Stimulated activated naive CD4-positive, alpha-beta T cell treated with Interleukin-2 at 50 U/mL for 16 hours (primary cell): ENCODE results near the gene NMD3.
A peak's percentile ranks its signal among the peaks of the same experiment; 100 is the strongest.
"Not testable (repeated sequence)": the region's sequence is repeated elsewhere in the genome, so short reads cannot be mapped to it uniquely, and the experiment has no call there.

Experiments used
- DNase-seq: peaks from one replicate; lab custom pipeline; 2025; lab: John Stamatoyannopoulos, UW

Gene NMD3

DNA sequence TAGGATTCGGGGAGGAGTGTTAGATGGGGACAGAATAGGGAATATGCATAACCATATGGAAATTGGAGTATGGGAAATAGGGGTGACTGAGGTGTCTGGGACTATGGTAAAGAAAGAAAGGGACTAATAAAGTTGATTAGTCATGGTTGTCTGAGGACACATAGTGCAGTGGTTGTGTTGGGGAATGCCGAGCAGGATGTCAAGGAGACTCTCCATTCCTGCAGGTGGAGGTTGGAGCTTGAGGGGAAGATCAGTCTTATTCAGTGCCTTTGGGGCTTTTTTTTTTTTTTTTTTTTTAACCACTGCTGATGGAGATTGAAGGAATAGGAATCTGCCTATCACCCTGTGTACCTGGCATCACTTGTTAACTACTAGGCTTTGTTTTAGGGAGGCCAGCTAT is 10.8 kb downstream of the NMD3 start:
- DNase-seq = no peak

DNA sequence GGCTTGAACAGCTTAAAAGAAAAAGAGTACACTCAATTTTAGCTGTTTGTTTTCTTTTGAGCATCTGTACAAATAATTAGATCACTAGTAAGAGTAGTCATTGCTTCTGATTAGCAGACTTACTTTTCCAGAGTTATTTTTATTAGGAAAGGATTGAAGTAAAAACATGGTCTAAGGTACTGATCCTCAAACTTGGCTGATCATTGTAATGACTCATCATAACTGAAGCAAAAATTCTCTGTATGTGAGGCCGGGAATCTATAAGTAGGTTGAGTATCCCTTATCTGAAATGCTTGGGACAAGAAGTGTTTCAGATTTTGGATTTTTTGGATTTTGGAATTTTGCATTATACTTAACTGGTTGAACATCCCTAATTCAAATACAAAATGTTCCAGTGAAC is 12.4 kb downstream of the NMD3 start:
- DNase-seq = no peak

DNA sequence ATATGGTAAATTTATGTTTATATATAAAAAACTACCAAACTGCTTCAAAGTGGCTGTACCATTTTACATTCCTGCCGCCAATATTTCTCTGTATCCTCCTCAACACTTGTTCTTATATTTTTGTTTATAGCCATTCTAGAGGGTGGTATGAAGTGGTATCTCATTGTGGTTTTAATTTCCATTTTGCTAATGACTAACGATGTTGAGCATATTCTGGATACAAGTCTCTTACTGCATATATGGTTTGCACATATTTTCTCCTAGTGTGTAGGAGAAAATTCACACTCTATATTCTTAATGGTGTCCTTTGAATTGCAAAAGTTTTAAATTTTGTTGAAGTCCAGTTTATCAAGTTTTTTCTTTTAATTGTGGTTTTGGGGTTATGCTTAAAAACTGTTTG is 15.1 kb downstream of the NMD3 start:
- no peak for DNase-seq

DNA sequence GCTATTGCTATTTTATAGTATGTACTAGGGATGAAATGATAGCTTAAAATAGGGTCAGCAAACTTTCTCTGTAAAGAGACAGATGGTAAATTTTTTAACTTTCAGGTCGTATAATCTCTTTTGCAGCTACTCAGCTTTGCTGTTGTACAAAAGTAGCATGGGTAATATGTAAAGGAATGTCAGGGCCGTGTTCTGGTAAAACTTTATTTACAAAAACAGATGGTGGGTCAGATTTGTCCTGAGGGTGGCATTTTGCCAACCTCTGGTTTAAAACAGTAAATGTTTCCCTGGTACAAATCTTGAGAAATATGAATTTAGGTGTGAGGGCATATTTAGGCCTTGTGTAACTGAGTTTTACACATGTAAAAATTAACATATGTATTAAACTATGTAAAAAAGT is 18.6 kb downstream of the NMD3 start:
- DNase-seq = no peak

DNA sequence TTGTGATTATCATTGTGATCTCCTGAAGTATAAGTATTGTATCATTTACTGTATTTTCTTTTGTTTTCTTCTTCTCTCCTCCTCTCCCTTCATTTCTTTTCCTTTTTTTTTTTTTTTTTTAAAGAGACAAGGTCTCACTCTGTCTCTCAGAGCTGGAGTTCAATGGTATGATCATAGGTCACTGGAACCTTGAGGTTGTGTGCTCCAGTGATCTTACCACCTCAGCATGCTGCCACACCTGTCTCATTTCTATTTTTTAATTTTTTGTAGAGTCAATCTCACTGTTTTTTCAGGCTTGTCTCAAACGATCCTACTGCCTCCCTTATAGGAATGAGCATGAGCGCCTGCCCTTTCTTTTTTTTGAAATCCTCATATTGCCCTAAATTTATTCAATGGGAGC is 23.4 kb downstream of the NMD3 start:
- no peak for DNase-seq

DNA sequence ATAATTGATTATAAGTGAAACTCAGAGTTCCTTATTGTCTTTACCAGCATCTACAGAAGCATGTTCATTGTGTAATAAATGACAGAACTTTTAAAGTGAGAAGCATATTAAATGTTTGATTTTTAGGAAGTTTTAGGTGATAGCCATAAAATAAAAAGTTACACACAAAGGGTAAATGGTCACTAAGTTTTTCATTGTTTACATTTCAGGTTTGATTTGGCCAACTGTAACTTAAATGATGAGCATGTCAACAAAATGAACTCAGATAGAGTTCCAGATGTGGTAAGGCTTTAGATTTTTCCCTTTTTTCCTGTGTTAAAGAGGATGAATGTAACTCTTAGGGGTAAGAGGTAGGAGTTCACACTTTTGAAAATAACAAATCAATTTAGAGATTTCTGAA is 25.9 kb downstream of the NMD3 start:
- no peak for DNase-seq

DNA sequence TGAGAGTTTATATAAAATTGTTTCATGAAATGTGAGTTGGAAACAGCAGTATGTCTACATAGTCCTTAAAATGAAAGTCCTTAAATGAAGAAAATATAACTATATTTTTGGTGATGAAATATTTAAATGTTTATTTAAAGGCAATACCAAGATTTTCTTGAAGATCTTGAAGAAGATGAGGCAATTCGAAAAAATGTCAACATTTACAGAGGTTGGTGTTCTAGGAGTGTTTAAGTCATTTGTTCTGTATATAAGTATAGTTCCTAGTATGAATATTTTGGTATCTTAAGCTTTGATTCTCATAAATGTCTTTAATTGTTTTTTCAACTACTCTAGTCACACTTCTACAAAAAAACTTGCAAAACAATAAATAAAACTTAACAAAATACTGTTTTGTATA is 29.0 kb downstream of the NMD3 start:
- DNase-seq = no peak

DNA sequence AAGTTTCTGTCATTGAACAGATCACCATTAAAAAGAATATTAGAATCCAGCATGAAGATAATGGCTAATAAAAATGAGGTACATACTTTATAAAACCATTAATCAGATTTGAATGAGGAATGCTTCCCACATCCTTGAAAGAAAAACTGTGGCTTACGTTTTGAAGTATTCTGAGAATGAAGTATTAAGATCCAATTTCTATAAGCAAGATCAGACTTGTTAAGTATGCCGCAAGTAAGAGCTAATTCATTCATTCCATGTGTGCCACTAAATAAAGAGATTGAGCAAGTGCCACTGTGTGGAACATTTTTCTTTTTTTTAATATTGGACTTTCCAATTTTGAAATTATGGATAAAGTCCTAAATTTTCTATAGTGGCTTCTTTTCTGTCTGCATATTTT is 30.6 kb downstream of the NMD3 start:
- no peak for DNase-seq

DNA sequence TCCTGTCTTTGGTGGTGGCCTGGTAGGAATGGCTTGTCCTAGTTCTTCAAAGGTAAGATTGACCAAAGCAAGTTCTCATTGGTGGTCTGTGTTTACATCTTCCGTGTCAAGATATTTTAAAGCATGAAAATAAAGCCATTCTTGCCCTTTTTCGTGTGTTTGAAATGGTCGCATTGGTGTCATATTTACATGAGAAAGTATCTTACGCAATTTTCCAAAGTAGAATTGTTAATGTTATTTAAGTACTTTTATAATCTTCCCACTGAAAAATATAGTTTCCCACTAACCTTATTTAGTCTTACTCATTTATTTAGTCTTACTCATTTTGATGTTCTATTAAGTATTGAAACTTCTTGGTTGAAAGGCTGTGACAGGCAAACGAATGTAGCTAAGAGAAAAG is 31.0 kb downstream of the NMD3 start:
- no peak for DNase-seq

DNA sequence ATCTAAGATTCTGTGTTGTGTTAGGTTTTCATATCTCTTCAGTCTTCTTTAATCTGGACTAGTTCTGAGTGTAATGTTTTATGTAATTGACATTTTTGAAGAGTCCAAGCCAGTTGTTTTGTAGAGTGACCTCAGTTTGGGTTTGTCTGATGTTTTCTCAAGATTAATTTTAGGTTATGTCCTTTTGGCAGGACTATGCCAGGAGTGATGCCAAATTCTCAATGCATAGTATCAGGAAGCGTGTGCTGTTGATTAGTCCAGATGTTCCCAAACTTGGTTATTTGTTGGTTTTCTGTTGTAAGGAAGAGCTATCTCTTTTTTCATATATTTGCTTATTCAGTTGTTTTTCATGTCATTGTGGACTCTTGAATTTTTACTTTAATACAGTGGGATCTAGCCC is 32.6 kb downstream of the NMD3 start:
- no peak for DNase-seq

DNA sequence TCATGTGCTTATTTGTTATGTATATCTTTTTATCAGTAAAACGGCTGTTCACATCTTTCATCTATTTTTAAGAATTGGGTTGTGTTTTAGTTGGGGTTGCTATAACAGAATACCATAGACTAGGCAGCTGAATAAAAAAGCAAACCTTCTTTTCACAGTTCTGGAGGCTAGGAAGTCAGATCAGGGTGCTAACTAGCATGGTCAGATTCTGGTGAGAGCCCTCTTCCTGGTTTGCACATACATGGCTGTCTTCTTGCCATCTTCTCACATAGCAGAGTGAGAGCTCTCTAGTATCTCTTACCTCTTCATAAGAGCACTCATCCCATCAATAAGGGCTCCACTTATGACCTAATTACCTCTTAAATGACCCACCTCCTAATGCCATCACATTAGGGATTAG is 33.8 kb downstream of the NMD3 start:
- DNase-seq = no peak

DNA sequence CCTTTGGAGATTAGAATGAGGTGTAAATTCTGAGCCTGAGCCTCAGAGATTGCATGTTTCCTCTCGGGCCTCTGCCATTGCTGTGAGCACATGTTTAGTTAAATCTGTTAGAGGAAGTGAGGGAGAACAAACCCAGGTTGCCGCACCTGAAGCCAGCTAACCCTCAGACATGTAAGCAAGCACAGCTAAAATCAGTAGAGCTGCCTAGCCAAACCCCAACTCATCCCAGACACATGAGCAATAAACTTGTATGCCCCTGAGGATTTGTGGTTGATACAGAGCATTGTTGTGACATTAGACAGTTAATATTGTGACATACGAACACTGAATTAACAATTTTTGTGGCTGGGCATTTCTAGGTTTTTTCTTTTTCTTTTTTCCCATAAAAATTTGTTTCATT is 41.9 kb downstream of the NMD3 start:
- DNase-seq = no peak

DNA sequence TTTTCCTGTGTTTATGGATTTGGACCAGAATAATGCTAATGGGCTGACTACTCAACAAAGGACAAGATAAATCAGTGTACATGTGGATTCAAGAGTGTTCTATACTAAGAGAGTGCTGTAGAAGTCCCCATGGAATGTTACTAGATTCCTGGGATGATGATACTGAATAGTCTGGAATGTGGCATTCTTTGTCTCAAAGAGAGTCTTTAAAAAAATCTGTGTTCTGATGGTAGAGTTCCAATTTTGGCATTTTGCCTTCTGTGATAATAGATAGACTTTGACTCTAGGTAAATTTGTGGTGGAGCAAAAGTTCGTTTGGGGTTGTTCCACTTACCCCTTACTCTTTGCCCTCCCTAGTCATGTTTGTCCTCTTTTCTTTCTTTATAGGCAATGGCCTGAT is 43.7 kb downstream of the NMD3 start:
- DNase-seq = no peak

DNA sequence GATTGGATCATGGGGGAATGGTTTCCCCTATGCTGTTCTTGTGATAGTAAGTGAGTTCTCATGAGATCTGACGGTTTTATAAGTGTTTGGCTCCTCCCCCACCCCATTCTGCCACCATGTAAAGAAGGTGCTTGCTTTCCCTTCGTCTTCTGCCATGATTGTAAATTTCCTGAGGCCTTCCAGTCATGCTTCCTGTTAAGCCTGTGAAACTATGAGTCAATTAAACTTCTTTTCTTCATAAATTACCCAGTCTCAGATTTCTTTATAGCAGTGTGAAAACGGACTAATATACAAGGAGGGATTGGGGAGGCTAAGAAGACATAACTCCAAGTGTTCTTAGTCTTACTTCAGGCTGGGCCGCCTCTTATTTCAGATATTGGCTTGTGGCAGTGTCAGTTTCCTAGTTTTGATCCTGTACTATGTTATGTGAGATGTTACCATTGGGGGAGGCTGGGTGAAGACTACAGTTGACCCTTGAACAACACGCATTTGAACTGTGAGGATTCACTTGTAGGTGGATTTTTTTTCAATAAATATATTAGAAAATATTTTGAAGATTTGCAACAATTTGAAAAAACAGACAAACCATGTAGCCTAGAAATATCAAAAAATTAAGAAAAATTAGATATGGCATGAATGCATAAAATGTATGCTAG is 44.9 kb downstream of the NMD3 start:
- no peak for DNase-seq

DNA sequence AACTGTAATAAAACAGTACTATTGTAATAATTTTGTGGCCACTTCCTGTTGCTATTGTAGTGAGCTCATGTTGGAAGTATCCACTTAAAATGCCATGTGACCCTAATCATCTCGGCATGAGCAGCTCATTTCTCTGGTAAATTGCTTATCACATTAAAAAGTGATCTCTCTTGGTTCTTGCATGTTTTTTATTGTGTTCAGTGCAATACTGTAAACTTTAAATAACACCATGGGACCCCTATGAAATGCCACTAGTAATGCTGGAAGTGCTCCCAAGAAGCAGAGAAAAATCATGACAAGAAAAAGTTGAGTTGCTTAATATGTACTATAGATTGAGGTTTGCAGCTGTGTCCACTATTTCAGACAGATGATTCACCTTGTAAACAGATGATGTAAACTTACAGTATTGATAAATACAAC is 45.6 kb downstream of the NMD3 start:
- no peak for DNase-seq

DNA sequence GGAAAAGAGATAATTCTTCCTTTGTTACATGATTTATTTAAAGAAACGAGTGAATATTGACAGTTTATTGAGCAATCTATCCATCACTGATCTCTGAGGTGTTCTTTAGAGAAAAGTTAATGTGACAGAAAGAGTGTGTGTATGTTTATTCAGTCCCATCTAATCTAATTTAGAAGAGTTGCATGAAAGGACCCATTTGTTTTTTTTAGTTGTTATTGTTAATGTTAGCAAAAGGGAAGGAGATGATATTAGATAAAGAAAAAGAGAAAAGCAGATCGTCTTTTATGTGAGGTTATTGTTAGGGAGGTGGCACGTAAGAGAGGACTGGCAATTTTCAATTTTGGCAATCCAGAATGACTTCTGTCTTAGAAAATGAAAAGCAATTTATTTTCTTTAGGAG is 46.5 kb downstream of the NMD3 start:
- no peak for DNase-seq

DNA sequence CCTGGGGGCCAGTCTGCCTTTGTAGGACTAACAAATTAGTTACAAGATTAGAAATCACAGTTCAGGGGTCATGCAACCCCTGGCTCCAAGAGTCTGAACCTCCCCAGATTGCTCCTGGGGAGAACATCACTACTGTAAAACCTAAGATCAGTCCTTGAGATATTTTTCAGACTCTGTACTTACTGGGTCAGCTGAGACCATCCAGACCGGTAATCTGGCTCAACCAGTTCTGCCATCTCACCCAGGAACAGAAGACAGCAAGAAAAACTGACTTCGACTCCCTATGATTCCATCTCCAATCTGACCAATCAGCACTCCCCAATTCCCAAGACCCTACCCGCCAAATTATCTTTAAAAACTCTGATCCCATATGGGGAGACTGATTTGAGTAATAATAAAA is 47.5 kb downstream of the NMD3 start:
- no peak for DNase-seq

DNA sequence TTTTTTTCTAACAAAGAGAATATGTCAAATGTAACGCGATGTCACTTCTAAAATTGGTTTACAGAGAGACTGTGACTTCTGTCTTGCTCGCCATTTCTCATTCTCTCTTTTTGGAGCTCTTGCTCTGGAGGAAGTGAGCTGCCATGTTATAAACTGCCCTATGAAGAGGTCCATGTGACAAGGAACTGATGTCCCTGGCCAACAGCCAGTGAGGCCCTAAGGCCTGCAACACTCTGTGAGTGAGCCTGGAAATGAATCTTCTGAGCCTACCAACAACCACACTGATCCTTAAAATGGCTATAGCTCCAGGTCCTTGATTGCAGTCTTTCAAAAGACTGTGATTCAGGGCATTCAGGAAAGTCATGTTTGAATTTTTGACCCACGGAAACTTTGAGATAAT is 49.9 kb downstream of the NMD3 start:
- DNase-seq = no peak

DNA sequence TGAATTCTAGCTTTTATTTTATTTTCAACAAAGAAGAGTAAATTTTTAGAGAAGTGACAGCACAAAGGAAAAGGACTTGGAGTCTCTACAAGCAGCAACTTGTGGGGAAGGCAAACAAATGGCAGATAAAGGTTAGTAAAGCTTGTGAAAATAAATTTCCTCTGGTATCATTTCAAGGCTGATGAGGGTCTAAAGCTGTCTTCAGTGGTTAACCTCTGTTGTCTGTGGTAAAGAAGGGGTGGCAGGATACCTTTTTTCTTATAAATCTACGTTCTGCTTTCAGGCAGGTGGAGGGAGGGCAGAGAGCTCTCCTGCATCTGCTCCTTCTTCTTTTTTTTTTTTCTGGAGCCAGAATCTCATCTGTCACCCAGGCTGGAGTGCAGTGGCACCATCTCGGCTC is 50.5 kb downstream of the NMD3 start:
- DNase-seq = no peak

DNA sequence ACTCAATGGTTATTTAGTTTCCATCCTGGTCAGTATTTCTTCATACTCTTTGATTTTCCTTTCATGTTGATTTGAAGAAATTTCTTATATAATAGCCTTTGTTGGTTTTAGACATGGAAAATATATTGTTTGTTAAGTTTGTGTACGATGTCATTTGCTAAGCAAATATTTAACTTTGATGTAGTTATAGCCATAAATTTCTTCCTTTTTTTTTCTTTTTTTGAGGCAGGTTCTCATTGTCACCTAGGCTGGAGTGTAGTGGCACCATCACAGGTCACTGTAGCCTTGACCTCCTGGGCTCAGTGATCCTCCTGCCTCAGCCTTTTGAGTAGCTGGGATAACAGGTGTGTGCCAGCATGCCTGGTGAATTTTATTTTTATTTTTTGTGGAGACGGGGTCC is 51.4 kb downstream of the NMD3 start:
- no peak for DNase-seq

DNA sequence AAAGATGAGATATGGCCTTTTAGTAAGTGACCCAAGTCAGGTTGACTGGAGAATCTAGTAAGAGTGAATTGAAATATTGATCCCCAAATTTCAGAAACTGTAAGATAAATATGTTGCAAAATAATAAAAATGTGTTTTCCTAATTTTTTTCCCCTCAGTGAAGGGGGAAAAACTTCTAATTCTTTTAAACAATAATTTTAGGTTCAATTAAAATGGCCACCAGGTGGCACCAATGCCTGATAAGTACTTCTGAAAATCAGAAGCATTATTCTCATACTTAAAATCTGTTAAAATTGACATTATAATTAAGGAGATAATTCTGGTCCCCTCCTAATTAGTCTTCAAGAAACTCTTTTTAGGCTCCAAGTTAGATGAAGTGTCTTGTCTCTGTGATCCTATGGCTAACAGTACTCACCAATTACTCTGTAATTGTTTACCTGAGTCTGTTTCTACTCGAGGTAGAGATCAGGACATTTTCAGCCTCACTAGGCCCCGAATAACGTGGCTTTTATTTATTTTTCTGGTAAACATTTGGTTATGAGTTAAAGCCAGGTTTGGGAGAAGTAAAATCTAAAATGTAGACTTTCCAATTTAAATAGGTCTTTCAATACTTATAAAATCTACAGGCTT is 52.6 kb downstream of the NMD3 start:
- DNase-seq = no peak

DNA sequence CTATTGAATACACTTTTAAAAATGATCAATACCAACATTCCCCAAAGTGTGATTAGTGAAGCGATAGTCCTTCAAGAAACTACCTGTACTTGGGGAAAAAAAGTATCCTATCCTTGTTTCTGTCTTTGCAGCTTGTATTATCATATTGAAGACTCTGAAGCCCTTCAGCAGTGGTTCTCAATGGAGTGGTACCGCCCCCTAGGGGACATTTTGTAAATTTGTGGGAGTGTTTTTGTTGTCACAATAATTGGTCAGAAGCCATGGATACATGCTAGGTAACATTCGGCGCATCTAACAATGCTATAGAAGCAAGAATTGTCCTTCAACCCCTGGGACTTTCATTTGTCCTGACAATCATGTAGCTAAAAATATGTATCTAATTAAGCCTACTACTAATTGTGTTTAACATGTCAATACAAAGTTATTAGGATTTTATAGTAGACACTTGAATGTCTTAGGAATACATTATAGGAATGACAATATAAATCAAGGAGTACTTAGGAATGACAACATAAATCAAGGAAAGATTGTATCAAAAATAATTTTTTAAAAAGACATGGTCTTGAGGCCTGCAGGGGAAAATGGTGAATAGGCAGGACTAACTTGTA is 53.7 kb downstream of the NMD3 start:
- peak; percentile 13 for DNase-seq

DNA sequence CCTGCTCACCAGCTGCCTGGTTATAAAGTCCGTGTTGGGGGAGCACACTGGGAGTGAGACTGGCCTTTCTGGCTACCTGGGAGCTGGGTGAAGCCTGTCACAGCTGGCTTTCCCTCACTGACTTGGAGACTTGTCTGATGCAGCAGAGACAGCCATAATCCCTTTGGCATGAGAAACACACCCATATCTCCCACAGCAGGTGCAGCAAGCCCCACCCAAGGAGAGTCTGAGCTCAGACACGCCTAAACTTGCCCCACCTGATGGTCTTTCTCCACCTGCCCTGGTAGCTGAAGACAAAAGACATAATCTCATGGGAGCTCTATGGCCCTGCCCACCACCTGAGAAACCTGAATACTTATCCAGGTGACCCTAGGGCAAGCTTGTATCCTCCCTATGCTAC is 54.8 kb downstream of the NMD3 start:
- no peak for DNase-seq

DNA sequence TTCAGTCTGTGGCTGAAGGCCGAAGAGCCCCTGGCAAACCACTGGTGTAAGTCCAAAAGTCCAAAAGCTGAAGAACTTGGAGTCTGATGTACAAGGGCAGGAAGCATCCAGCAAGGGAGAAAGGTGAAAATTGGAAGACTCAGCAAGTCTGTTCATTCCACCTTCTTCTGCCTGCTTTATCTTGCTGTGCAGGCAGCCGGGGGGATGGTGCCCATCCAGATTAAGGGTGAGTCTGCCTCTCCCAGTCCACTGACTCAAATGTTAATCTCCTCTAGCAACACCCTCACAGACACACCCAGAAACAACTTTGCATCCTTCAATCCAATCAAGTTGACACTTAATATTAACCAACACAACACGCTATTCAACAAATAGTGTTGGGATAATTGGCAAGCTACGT is 61.3 kb downstream of the NMD3 start:
- DNase-seq = not testable (repeated sequence)
